Loucy (cell line): ENCODE results near the gene CYP27A1.

Experiments
- CTCF ChIP-seq: fragments of 200-600 bp; sonication (generic); conservative IDR thresholded peaks from 2 replicates; pipeline ENCODE4 v1.5.1; 2014; ENCODE audit warnings: mild to moderate bottlenecking, antibody characterized with exemption, low read length
- EZH2phosphoT487 ChIP-seq: fragments of 200-600 bp; IDR thresholded peaks from 2 replicates; pipeline ENCODE4 v1.6.1; 2018; ENCODE audit warnings: antibody characterized with exemption, mild to moderate bottlenecking, moderate library complexity, borderline replicate concordance

- TF ChIP-seq CTCF (no peak), EZH2phosphoT487 (no peak)
Observed at GRCh38 chr2:218746470-218746795, 35.5 kb upstream of the CYP27A1 start.
